ENCODE data around the gene HOXC5.

Gene HOXC5

GRCh38 chr12:54016478-54016964 is 16.3 kb upstream of the HOXC5 start:
- TF ChIP-seq, protein P1, sequence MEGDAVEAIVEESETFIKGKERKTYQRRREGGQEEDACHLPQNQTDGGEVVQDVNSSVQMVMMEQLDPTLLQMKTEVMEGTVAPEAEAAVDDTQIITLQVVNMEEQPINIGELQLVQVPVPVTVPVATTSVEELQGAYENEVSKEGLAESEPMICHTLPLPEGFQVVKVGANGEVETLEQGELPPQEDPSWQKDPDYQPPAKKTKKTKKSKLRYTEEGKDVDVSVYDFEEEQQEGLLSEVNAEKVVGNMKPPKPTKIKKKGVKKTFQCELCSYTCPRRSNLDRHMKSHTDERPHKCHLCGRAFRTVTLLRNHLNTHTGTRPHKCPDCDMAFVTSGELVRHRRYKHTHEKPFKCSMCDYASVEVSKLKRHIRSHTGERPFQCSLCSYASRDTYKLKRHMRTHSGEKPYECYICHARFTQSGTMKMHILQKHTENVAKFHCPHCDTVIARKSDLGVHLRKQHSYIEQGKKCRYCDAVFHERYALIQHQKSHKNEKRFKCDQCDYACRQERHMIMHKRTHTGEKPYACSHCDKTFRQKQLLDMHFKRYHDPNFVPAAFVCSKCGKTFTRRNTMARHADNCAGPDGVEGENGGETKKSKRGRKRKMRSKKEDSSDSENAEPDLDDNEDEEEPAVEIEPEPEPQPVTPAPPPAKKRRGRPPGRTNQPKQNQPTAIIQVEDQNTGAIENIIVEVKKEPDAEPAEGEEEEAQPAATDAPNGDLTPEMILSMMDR (IDR thresholded peaks at IDR 0.05; ENCODE audit: low read depth, low read length, missing control alignments): no peak
- no peak overlapping the region for H3K4me3 ChIP-seq (ENCODE audit: low read depth, low read length)
- DNase-seq (ENCODE audit: low read depth): no peak
- in situ Hi-C loops (cut with HindIII; ENCODE audit: low sequenced_read_pairs): no loop called here

- DNase-seq (ENCODE audit: low read depth): no peak
- TF ChIP-seq, protein P1 (IDR thresholded peaks at IDR 0.05; ENCODE audit: low read depth, low read length, missing control alignments): no peak
- in situ Hi-C loops (cut with HindIII; ENCODE audit: low sequenced_read_pairs): no loop called here
- H3K4me3 ChIP-seq (ENCODE audit: low read depth, low read length): peak overlapping the region; percentile 16
These were observed 15.6 kb upstream of the HOXC5 start for GRCh38 chr12:54017027-54017788.

- TF ChIP-seq, protein P1 (IDR thresholded peaks at IDR 0.05; ENCODE audit: low read depth, low read length, missing control alignments): no peak
- no peak for DNase-seq (ENCODE audit: low read depth)
- H3K4me3 ChIP-seq (ENCODE audit: low read depth, low read length): peak overlapping the region; percentile 16
- in situ Hi-C loops (cut with HindIII; ENCODE audit: low sequenced_read_pairs): no loop called here
These were observed 14.9 kb upstream of the HOXC5 start for GRCh38 chr12:54017878-54018467.

GRCh38 chr12:54018468-54018984 is 14.3 kb upstream of the HOXC5 start:
- in situ Hi-C loops (cut with HindIII; ENCODE audit: low sequenced_read_pairs): no loop called here
- no peak for DNase-seq (ENCODE audit: low read depth)
- no peak overlapping the region for H3K4me3 ChIP-seq (ENCODE audit: low read depth, low read length)
- TF ChIP-seq, protein P1 (IDR thresholded peaks at IDR 0.05; ENCODE audit: low read depth, low read length, missing control alignments): no peak

DNA sequence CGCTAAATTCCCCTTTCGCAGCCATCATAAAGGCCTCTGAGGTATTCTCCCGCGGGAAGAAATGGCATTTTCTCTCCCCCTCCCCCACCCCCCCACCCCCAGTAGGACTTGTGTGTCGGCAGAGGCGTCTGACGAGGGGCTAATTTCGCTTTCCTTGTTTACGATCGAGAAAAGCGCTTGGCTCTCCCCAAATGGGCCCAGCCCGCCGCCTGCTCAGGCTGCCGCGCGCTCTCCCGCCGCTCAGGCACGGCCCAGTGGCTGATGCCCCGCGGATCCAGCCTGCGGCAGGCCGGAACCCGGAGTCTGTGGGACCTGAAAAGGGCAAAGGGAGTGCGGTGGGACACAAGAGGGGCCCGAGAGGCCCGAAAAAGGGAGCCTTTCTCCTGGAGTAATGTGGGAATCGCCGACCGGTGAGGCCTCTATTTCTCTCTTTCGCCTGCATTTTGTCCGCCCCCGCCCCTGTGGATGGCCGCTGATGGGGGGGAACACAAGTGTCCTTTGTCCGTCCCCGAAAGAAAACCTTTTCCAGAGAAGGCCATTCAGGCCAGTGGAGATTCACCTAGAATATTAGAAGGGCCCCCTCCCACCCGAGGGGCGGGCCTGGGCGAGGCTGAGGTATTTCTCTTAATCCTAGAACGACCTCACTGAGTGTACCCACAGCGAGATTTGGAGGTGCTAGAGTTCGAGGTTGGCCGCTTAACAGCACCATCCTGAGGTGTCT is 13.6 kb upstream of the HOXC5 start:
- TF ChIP-seq, protein P1 (IDR thresholded peaks at IDR 0.05; ENCODE audit: low read depth, low read length, missing control alignments): no peak
- in situ Hi-C loops (cut with HindIII; ENCODE audit: low sequenced_read_pairs): no loop called here
- DNase-seq (ENCODE audit: low read depth): no peak
- no peak overlapping the region for H3K4me3 ChIP-seq (ENCODE audit: low read depth, low read length)

GRCh38 chr12:54019924-54020590 is 12.8 kb upstream of the HOXC5 start:
- TF ChIP-seq, protein P1 (IDR thresholded peaks at IDR 0.05; ENCODE audit: low read depth, low read length, missing control alignments): no peak
- no peak for DNase-seq (ENCODE audit: low read depth)
- in situ Hi-C loops (cut with HindIII; ENCODE audit: low sequenced_read_pairs): no loop called here
- no peak overlapping the region for H3K4me3 ChIP-seq (ENCODE audit: low read depth, low read length)
